Thoracic aorta (tissue), 2 donors: ENCODE data around the gene PODN. TPM values are rescaled to one million over a fixed set of nuclear protein-coding genes. Genes with fewer than 3 reads are reported as not detected.

Experiments used
- ATAC-seq: fragments of 150-250 bp; one replicate; pipeline ENCODE4 v1.8.0; 2017; ENCODE audit warnings: low read depth; ENCODE audit not compliant: insufficient number of reproducible peaks, low FRiP score
- DNase-seq: peaks from one replicate; pipeline ENCODE4 v3.0.0-alpha.2; 2020; ENCODE audit warnings: low spot score
- H3K27ac ChIP-seq, 2 donors: fragments of 200-600 bp; sonication (generic); 1 replicate in 1 of 2; 2 replicates in 1 of 2; pipeline ENCODE4 v1.5.1; 2016; ENCODE audit warnings: mild to moderate bottlenecking in 2 of 2, moderate library complexity in 2 of 2
- H3K27me3 ChIP-seq: fragments of 200-600 bp; sonication (generic); replicated peaks from 2 replicates; pipeline ENCODE4 v1.6.0; 2016; ENCODE audit warnings: mild to moderate bottlenecking; ENCODE audit not compliant: insufficient read depth
- H3K36me3 ChIP-seq: fragments of 200-600 bp; sonication (generic); one replicate; pipeline ENCODE4 v1.5.1; 2016
- H3K4me1 ChIP-seq, 2 donors: fragments of 200-600 bp; sonication (generic); 1 replicate in 1 of 2; 2 replicates in 1 of 2; pipeline versions ENCODE4 v1.5.1 to v1.6.0; 2016; ENCODE audit warnings: low read depth in 2 of 2, mild to moderate bottlenecking in 1 of 2; ENCODE audit not compliant: control insufficient read depth in 1 of 2
- H3K4me3 ChIP-seq: fragments of 200-600 bp; sonication (generic); 2 replicates; pipeline ENCODE4 v1.5.1; 2016; ENCODE audit warnings: mild to moderate bottlenecking
- H3K9me3 ChIP-seq: fragments of 200-600 bp; sonication (generic); 2 replicates; pipeline ENCODE4 v1.5.1; 2016
- total RNA-seq, 2 donors: library from RNA; depleted of rRNA; stranded (reverse); fragments of >200 nt; gene quantifications; one replicate each; pipeline versions ENCODE4 v1.1.0 to v1.2.3, GENCODE V29; 2016
- TF ChIP-seq, protein P1 (sequence below): fragments of 200-600 bp; sonication (generic); IDR thresholded peaks from one replicate; pipeline ENCODE4 v1.5.1; 2019; ENCODE audit warnings: antibody characterized with exemption

PODN gene
- total RNA-seq, 2 donors from 2014 or later, result 119 to 152 TPM

GRCh38 chr1:53026254-53026653 lies 35.8 kb upstream of the PODN start:
- TF ChIP-seq, protein P1, sequence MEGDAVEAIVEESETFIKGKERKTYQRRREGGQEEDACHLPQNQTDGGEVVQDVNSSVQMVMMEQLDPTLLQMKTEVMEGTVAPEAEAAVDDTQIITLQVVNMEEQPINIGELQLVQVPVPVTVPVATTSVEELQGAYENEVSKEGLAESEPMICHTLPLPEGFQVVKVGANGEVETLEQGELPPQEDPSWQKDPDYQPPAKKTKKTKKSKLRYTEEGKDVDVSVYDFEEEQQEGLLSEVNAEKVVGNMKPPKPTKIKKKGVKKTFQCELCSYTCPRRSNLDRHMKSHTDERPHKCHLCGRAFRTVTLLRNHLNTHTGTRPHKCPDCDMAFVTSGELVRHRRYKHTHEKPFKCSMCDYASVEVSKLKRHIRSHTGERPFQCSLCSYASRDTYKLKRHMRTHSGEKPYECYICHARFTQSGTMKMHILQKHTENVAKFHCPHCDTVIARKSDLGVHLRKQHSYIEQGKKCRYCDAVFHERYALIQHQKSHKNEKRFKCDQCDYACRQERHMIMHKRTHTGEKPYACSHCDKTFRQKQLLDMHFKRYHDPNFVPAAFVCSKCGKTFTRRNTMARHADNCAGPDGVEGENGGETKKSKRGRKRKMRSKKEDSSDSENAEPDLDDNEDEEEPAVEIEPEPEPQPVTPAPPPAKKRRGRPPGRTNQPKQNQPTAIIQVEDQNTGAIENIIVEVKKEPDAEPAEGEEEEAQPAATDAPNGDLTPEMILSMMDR, result no peak
- peaks cover 2 to 10% of the 10 kb centered on the region in 2 donors for H3K4me1 ChIP-seq
- ATAC-seq (no peak), DNase-seq (no peak)
- H3K4me3 ChIP-seq, result no peak overlapping the region
- H3K27ac ChIP-seq, result no peak overlapping the region
- H3K27me3 ChIP-seq, result no peaks in the 10 kb centered on the region
- H3K36me3 ChIP-seq, result peaks cover 10% of the 10 kb centered on the region
- no peaks in the 10 kb centered on the region for H3K9me3 ChIP-seq

GRCh38 chr1:53031732-53032131 lies 30.3 kb upstream of the PODN start:
- Histone ChIP-seq H3K36me3 (peaks cover 14% of the 10 kb centered on the region), H3K4me1 (no peaks in the 10 kb centered on the region), H3K4me3 (no peak overlapping the region), H3K27ac (no peak overlapping the region), H3K27me3 (no peaks in the 10 kb centered on the region), H3K9me3 (no peaks in the 10 kb centered on the region)
- no peak for DNase-seq
- no peak for ATAC-seq
- TF ChIP-seq, protein P1, result no peak

DNA sequence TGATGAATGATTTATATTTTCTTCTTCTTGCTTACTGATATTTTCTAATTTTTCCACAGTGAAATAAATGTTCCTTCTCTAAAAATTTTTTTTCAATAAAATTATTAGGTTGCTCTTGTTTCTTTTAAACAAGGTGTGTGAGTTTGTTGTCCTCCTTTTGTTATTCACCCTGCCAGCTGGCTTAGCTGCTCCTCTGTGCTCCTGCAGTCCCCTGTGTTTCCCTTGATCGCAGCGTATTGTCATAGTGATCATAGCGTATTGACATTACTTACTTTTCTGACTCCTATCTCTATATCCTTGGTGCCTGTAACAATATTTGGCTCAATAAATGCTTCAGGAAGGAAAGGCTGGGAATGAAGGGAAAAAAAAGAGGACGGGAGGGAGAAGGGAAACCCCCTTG lies 24.9 kb upstream of the PODN start:
- Histone ChIP-seq H3K4me1 (no peaks in the 10 kb centered on the region), H3K27ac (no peak overlapping the region), H3K36me3 (peaks cover 17% of the 10 kb centered on the region), H3K27me3 (no peaks in the 10 kb centered on the region), H3K9me3 (no peaks in the 10 kb centered on the region), H3K4me3 (no peak overlapping the region)
- TF ChIP-seq, protein P1, result no peak
- no peak for ATAC-seq
- no peak for DNase-seq

GRCh38 chr1:53038566-53038965 lies 23.4 kb upstream of the PODN start:
- no peak overlapping the region for H3K27ac ChIP-seq
- no peak overlapping the region for H3K4me3 ChIP-seq
- no peaks in the 10 kb centered on the region for H3K27me3 ChIP-seq
- no peaks in the 10 kb centered on the region for H3K9me3 ChIP-seq
- peaks cover 13% of the 10 kb centered on the region for H3K36me3 ChIP-seq
- H3K4me1 ChIP-seq, result no peaks in the 10 kb centered on the region
- TF ChIP-seq, protein P1, result no peak
- ATAC-seq (no peak), DNase-seq (no peak)

DNA sequence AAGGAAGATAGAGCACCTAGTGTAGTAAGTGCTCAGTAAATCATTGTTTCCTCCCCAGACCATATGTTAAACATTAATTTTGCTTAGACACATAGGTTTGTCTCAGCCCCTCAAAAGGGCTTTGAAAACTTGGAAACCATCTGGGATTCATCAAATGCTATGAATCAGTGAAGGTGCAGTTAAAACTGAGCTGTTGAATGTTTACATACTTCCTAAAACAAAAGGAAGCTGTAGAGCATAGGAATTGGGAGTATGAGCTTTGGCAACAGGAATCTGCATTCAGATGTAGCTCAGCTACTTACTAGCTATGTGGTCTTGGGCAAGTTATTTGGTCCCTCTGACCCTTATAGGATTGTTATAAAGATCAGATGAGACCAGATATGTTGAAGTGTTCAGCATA lies 18.7 kb upstream of the PODN start:
- DNase-seq (no peak), ATAC-seq (no peak)
- Histone ChIP-seq H3K27me3 (no peaks in the 10 kb centered on the region), H3K4me1 (peaks cover 0 to 15% of the 10 kb centered on the region in 2 donors), H3K27ac (no peak overlapping the region), H3K36me3 (peaks cover 13% of the 10 kb centered on the region), H3K4me3 (no peak overlapping the region), H3K9me3 (no peaks in the 10 kb centered on the region)
- TF ChIP-seq, protein P1, result no peak
